Uterus (tissue), 4 donors: ENCODE measurements around the gene LYVE1. TPM values are rescaled to one million over a fixed set of nuclear protein-coding genes. Genes with fewer than 3 reads are reported as not detected.

Experiments
- DNase-seq, 2 donors: peaks; one replicate each; pipeline ENCODE4 v3.0.0-alpha.2; 2019 to 2020
- H3K27ac ChIP-seq, 2 donors: fragments of 200-600 bp; sonication (generic); 1 replicate in 1 of 2; 2 replicates in 1 of 2; pipeline ENCODE4 v1.5.1; 2016 to 2018
- H3K27me3 ChIP-seq, 2 donors: fragments of 200-600 bp; sonication (generic); one replicate each; pipeline ENCODE4 v1.5.1; 2018 to 2019; ENCODE audit warnings: control low read depth in 1 of 2
- H3K36me3 ChIP-seq, 2 donors: fragments of 200-600 bp; sonication (generic); one replicate each; pipeline ENCODE4 v1.5.1; 2019; ENCODE audit warnings: control low read depth in 1 of 2
- H3K4me1 ChIP-seq, 2 donors: fragments of 200-600 bp; sonication (generic); one replicate each; pipeline ENCODE4 v1.5.1; 2018 to 2019; ENCODE audit warnings: control low read depth in 1 of 2
- H3K4me3 ChIP-seq, 2 donors: fragments of 200-600 bp; sonication (generic); 1 replicate in 1 of 2; 2 replicates in 1 of 2; pipeline ENCODE4 v1.5.1; 2018 to 2019; ENCODE audit warnings: mild to moderate bottlenecking in 1 of 2
- H3K9me3 ChIP-seq, 2 donors: fragments of 200-600 bp; sonication (generic); one replicate each; pipeline ENCODE4 v1.5.1; 2019; ENCODE audit warnings: control low read depth in 1 of 2
- POLR2A ChIP-seq, 2 donors: fragments of 450-650 bp; IDR thresholded peaks; one replicate each; pipeline ENCODE4 v1.6.1; 2016; ENCODE audit warnings: antibody characterized with exemption in 2 of 2, mild to moderate bottlenecking in 1 of 2, moderate library complexity in 1 of 2
- intact Hi-C: fragments of 100-400 bp; cut with DNase I; formaldehyde crosslinking; loops from one replicate; pipeline ENCODE4 v1.15.1; 2023; ENCODE audit warnings: low total_unique reads
- total RNA-seq, 4 donors: library from RNA; depleted of rRNA in 3 of 4; stranded (reverse); fragments of >200 nt in 3 of 4; gene quantifications; one replicate each; pipeline versions ENCODE4 v1.1.0 to v1.2.4, GENCODE V29; 2014 to 2023
- TF ChIP-seq, protein P1 (sequence below), 4 experiments: fragments of 200-600 bp in 2 of 4; fragments of 450-650 bp in 2 of 4; sonication (generic) in 2 of 4; IDR thresholded peaks; one replicate each; pipeline ENCODE4 v1.5.1; 2016 to 2019; ENCODE audit warnings: antibody characterized with exemption in 4 of 4, mild to moderate bottlenecking in 2 of 4, moderate library complexity in 1 of 4
- donor health status: DM: yes; HTN: yes; CAD: no.

LYVE1 gene, protein sequence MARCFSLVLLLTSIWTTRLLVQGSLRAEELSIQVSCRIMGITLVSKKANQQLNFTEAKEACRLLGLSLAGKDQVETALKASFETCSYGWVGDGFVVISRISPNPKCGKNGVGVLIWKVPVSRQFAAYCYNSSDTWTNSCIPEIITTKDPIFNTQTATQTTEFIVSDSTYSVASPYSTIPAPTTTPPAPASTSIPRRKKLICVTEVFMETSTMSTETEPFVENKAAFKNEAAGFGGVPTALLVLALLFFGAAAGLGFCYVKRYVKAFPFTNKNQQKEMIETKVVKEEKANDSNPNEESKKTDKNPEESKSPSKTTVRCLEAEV
- total RNA-seq: 100 to 1,000 TPM in 1 of 4 donors, 10 to 100 TPM in 3; 12.8 to 154 (median 44.0) TPM

GRCh38 chr11:10568486-10568941, at the start of gene LYVE1:
LYVE1 (minus strand) TSS chr11:10568665; CDS start chr11:10568532, 133 bp downstream.
- Histone ChIP-seq H3K9me3 (no peaks in the 10 kb centered on the region), H3K36me3 (no peaks in the 10 kb centered on the region), H3K4me1 (no peaks in the 10 kb centered on the region), H3K27ac (peak within 1 kb of the TSS in 1 of 2 donors; percentile 37), H3K27me3 (no peaks in the 10 kb centered on the region), H3K4me3 (no peak within 1 kb of the TSS)
- no peak for TF ChIP-seq POLR2A (IDR thresholded peaks at IDR 0.05)
- TF ChIP-seq, protein P1, sequence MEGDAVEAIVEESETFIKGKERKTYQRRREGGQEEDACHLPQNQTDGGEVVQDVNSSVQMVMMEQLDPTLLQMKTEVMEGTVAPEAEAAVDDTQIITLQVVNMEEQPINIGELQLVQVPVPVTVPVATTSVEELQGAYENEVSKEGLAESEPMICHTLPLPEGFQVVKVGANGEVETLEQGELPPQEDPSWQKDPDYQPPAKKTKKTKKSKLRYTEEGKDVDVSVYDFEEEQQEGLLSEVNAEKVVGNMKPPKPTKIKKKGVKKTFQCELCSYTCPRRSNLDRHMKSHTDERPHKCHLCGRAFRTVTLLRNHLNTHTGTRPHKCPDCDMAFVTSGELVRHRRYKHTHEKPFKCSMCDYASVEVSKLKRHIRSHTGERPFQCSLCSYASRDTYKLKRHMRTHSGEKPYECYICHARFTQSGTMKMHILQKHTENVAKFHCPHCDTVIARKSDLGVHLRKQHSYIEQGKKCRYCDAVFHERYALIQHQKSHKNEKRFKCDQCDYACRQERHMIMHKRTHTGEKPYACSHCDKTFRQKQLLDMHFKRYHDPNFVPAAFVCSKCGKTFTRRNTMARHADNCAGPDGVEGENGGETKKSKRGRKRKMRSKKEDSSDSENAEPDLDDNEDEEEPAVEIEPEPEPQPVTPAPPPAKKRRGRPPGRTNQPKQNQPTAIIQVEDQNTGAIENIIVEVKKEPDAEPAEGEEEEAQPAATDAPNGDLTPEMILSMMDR (IDR thresholded peaks at IDR 0.05): no peak
- DNase-seq: no peak
- intact Hi-C loops: no loop called here

- intact Hi-C loops: no loop called here
- Histone ChIP-seq H3K4me3 (no peak overlapping the region), H3K4me1 (peaks cover 0 to 10% of the 10 kb centered on the region in 2 donors), H3K27me3 (no peaks in the 10 kb centered on the region), H3K27ac (peak overlapping the region; percentile 58 to 76), H3K36me3 (no peaks in the 10 kb centered on the region), H3K9me3 (no peaks in the 10 kb centered on the region)
- no peak for DNase-seq
- TF ChIP-seq, protein P1 (IDR thresholded peaks at IDR 0.05): no peak
- TF ChIP-seq POLR2A (IDR thresholded peaks at IDR 0.05): no peak
Observed at GRCh38 chr11:10617551-10617950, 49.1 kb upstream of the LYVE1 start.

DNA sequence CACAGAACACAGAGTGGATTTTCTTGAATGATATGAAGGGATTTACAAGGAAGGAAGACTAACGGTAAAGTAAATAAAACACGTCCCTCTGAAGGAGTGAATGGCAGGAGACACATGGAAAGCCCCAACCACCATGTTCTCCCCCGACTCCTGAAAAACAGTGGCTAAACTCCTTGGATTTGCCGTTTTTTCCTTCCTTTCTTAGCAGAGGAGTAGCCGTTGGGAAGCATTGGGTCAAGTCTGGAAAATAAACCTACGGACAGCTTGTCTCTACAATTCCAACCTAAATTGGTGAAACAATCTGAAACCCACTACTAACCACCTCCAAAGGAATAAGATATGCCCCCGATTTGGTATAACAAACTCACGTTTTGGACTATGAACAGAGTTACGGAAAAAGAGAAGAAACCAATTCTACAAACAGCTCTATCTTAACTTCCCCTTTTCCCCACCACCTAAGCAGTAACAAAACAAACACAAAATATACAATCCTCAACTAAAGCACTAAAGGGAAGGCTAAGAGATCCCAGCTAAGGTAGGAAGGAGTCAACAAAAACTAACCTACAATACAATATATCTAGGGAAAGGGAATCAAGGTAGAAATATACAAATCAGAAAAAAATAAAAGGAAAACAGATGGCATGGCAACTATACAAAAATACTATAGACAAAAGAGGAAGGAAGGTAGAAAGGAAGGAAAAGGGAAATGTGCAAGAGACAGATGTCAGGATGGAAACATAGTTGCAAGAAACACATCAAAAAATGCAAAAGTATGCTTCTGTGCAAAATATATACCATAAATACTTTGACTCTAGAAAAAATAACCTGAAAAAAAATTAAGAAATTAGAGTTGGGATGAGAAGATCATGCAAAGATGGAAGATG, 43.8 kb upstream of the LYVE1 start:
- Histone ChIP-seq H3K36me3 (no peaks in the 10 kb centered on the region), H3K27me3 (no peaks in the 10 kb centered on the region), H3K4me3 (no peak overlapping the region), H3K9me3 (no peaks in the 10 kb centered on the region), H3K27ac (no peak overlapping the region), H3K4me1 (no peaks in the 10 kb centered on the region)
- intact Hi-C loops: no loop called here
- DNase-seq: no peak
- no peak for TF ChIP-seq POLR2A (IDR thresholded peaks at IDR 0.05)
- TF ChIP-seq, protein P1 (IDR thresholded peaks at IDR 0.05): no peak

- Histone ChIP-seq H3K9me3 (no peaks in the 10 kb centered on the region), H3K27me3 (no peaks in the 10 kb centered on the region), H3K4me1 (no peaks in the 10 kb centered on the region), H3K4me3 (no peak overlapping the region), H3K27ac (no peak overlapping the region), H3K36me3 (no peaks in the 10 kb centered on the region)
- no peak for TF ChIP-seq POLR2A (IDR thresholded peaks at IDR 0.05)
- TF ChIP-seq, protein P1 (IDR thresholded peaks at IDR 0.05): no peak
- intact Hi-C loops: no loop called here
- DNase-seq: no peak
Observed at GRCh38 chr11:10609636-10610035, 41.2 kb upstream of the LYVE1 start.

DNA sequence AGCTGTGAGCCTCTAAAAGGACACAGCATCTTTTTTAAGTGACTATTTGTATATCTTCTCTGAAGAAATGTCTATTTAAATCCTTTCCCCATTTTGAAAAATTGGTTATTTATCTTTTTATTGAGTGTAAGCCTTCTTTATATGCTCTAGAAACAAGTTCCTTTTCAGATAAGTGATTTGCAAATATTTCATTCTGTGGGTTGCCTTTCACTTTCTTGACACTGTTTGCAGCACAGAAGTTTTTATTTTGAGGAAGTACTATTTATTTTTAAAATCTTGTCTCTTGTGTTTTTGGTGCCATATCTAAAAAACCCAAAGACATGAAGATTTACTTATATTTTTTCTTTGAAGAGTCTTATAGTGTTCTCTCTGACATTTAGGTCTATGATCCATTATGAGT, 40.1 kb upstream of the LYVE1 start:
- H3K27me3 ChIP-seq: no peaks in the 10 kb centered on the region
- no peak for TF ChIP-seq POLR2A (IDR thresholded peaks at IDR 0.05)
- TF ChIP-seq, protein P1 (IDR thresholded peaks at IDR 0.05): no peak
- DNase-seq: no peak
- H3K27ac ChIP-seq: no peak overlapping the region
- H3K4me1 ChIP-seq: no peaks in the 10 kb centered on the region
- H3K9me3 ChIP-seq: no peaks in the 10 kb centered on the region
- intact Hi-C loops: no loop called here
- no peaks in the 10 kb centered on the region for H3K36me3 ChIP-seq
- no peak overlapping the region for H3K4me3 ChIP-seq
